T-helper 2 cell treated with Interferon-gamma antibody and Interleukin-4, amounts not matched to agents 5 μg/mL and 100 μg/mL, for 36 hours (primary cell): ENCODE results near the gene CFAP61.
"Not testable (repeated sequence)": the region's sequence is repeated elsewhere in the genome, so short reads cannot be mapped to it uniquely, and the experiment has no call there.

Experiments used
- DNase-seq: peaks from one replicate; pipeline ENCODE4 v3.0.0; 2021; ENCODE audit warnings: low spot score
- H3K27ac Mint-ChIP-seq: one replicate; pipeline ENCODE4 v1.8.0; 2021; ENCODE audit warnings: mild to moderate bottlenecking, mixed read lengths
- H3K27me3 Mint-ChIP-seq: one replicate; pipeline ENCODE4 v1.8.0; 2021; ENCODE audit warnings: low read depth, mixed read lengths
- H3K36me3 Mint-ChIP-seq: one replicate; pipeline ENCODE4 v1.8.0; 2021; ENCODE audit warnings: low read depth, mixed read lengths
- H3K4me1 Mint-ChIP-seq: one replicate; pipeline ENCODE4 v1.8.0; 2021; ENCODE audit warnings: low read depth, mixed read lengths
- H3K4me3 Mint-ChIP-seq: one replicate; pipeline ENCODE4 v1.8.0; 2022; ENCODE audit warnings: mild to moderate bottlenecking, moderate library complexity, mixed read lengths
- H3K9me3 Mint-ChIP-seq: one replicate; pipeline ENCODE4 v1.8.0; 2021; ENCODE audit warnings: mixed read lengths

Gene CFAP61

GRCh38 chr20:20244384-20244783, 192.1 kb downstream of the CFAP61 start:
- H3K4me3 Mint-ChIP-seq, H3K36me3 Mint-ChIP-seq, H3K27me3 Mint-ChIP-seq, DNase-seq, H3K4me1 Mint-ChIP-seq, H3K9me3 Mint-ChIP-seq, H3K27ac Mint-ChIP-seq: not testable (repeated sequence)

DNA sequence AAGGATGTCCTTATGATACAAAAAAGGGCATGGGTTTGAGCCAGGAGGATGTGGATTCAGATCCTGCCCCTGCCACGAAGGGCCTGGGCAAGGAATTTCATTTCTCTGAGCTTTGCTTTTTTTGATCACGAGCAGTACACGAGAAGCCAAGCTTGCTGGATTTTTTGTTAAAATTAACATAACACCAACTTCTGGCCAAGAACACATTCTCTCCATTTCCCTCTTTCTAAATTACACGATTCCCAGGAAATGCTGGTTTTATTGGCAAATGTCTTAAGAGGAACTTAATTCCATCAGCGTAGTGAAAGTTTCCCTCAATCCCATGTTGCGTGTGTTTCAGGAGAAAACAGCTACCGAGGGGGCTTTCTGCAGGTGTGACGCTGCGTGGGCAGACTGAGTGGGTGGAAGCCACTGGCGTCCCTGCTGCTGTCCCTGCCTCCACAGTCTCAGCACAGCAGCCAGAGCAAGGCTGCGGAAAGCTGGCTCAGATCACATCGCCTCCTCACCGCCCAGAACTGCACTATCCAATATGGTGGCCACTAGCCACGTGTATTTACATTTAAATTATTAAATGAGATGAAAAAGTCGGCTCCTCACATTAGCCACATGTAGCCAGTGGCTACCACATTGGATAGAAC, 194.8 kb downstream of the CFAP61 start:
- no peak for DNase-seq
- H3K4me1 Mint-ChIP-seq, result no peaks in the 10 kb centered on the region

GRCh38 chr20:20248620-20249200, 196.4 kb downstream of the CFAP61 start:
- Mint-ChIP-seq H3K9me3 (no peaks in the 10 kb centered on the region), H3K4me3 (no peak overlapping the region), H3K27ac (no peak overlapping the region), H3K4me1 (no peaks in the 10 kb centered on the region), H3K36me3 (no peaks in the 10 kb centered on the region), H3K27me3 (no peaks in the 10 kb centered on the region)
- DNase-seq, result no peak

More for the DNA sequence above, 194.8 kb downstream of the CFAP61 start:
- Mint-ChIP-seq H3K9me3 (no peaks in the 10 kb centered on the region), H3K36me3 (no peaks in the 10 kb centered on the region), H3K27me3 (no peaks in the 10 kb centered on the region), H3K4me3 (no peak overlapping the region), H3K27ac (no peak overlapping the region)

GRCh38 chr20:20251317-20251716, 199.0 kb downstream of the CFAP61 start:
- Mint-ChIP-seq H3K36me3 (no peaks in the 10 kb centered on the region), H3K4me3 (no peak overlapping the region), H3K9me3 (no peaks in the 10 kb centered on the region), H3K4me1 (no peaks in the 10 kb centered on the region), H3K27ac (no peak overlapping the region), H3K27me3 (no peaks in the 10 kb centered on the region)
- no peak for DNase-seq

DNA sequence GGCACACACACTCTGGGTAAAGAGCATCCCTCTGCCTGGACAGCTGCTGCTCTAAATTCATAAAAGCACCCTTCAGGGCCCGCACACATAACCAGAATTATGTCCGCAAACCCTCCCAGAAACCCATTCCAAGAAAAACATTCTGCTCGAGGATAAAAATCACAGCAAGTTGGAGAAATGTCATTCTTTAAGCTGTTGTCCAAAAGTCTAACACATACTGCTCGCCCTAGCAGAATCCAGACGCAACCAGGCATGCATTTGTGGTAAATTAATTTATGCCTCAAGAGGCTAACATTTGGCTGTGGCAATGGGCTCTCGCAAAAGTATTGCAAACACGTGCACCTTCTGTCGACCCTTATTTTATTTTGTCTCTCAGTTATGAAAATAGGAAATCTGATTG, 199.5 kb downstream of the CFAP61 start:
- no peaks in the 10 kb centered on the region for H3K27me3 Mint-ChIP-seq
- no peak overlapping the region for H3K27ac Mint-ChIP-seq
- no peaks in the 10 kb centered on the region for H3K9me3 Mint-ChIP-seq
- no peak for DNase-seq
- H3K4me1 Mint-ChIP-seq, result no peaks in the 10 kb centered on the region
- no peak overlapping the region for H3K4me3 Mint-ChIP-seq
- H3K36me3 Mint-ChIP-seq, result no peaks in the 10 kb centered on the region

- DNase-seq, result no peak
- Mint-ChIP-seq H3K9me3 (no peaks in the 10 kb centered on the region), H3K4me1 (no peaks in the 10 kb centered on the region), H3K27ac (no peak overlapping the region), H3K4me3 (no peak overlapping the region), H3K36me3 (no peaks in the 10 kb centered on the region), H3K27me3 (no peaks in the 10 kb centered on the region)
Observed at GRCh38 chr20:20253039-20253743, 200.9 kb downstream of the CFAP61 start.

DNA sequence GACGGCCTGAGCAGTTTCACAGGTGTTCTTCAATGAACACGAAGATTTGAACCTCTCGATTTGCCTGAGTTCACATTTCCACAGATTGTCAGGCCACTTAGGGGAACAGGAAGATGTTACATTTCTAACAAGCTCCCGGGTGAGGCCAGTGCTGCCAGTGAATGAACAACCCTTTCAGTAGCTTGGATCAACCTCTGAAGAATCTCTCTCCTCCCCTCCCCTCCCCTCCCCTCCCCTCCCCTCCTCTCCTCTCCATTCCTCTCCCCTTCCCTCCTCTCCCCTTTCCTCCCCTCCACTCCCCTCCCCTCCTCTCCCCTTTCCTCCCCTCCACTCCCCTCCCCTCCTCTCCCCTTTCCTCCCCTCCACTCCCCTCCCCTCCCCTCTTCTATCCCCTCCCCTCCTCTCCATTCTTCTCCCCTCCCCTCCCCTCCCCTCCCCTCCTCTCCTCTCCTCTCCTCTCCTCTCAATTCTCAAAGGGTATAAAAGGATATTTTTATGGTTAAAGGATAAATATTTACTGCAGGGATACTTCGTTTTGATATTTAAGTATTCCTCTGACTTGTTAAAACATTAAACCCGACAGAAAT, 201.5 kb downstream of the CFAP61 start:
- Mint-ChIP-seq H3K9me3 (no peaks in the 10 kb centered on the region), H3K36me3 (no peaks in the 10 kb centered on the region), H3K4me3 (no peak overlapping the region), H3K27me3 (no peaks in the 10 kb centered on the region), H3K27ac (no peak overlapping the region), H3K4me1 (no peaks in the 10 kb centered on the region)
- DNase-seq, result no peak

- no peak for DNase-seq
- H3K27ac Mint-ChIP-seq, result no peak overlapping the region
- no peak overlapping the region for H3K4me3 Mint-ChIP-seq
- H3K27me3 Mint-ChIP-seq, result no peaks in the 10 kb centered on the region
- H3K36me3 Mint-ChIP-seq, result no peaks in the 10 kb centered on the region
- no peaks in the 10 kb centered on the region for H3K4me1 Mint-ChIP-seq
- H3K9me3 Mint-ChIP-seq, result no peaks in the 10 kb centered on the region
Observed at GRCh38 chr20:20255099-20255498, 202.8 kb downstream of the CFAP61 start.

- H3K27ac Mint-ChIP-seq, result no peak overlapping the region
- H3K4me3 Mint-ChIP-seq, result no peak overlapping the region
- no peaks in the 10 kb centered on the region for H3K9me3 Mint-ChIP-seq
- DNase-seq, result no peak
- no peaks in the 10 kb centered on the region for H3K36me3 Mint-ChIP-seq
- no peaks in the 10 kb centered on the region for H3K27me3 Mint-ChIP-seq
- H3K4me1 Mint-ChIP-seq, result no peaks in the 10 kb centered on the region
Observed at GRCh38 chr20:20259533-20259932, 207.2 kb downstream of the CFAP61 start.

DNA sequence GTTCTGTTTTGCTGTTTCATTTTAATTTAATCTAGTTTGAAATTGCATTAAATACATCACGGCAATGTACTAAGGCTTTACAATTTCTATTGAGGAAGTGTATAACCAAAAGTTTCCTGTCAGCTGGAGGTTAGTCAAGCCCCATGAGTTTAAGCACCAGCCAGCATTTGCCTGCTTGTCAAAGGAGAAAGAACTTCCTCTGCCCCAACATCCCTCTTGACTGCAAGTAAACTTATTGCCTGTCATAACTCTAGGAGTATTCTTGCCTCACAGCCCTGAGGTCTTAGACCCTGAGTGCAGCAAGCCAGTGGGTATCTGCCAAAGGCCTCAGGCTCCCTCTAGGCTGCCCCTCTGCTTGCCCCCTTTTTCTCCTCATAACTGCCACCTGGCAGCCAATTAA, 208.8 kb downstream of the CFAP61 start:
- Mint-ChIP-seq H3K4me3 (no peak overlapping the region), H3K36me3 (no peaks in the 10 kb centered on the region), H3K4me1 (no peaks in the 10 kb centered on the region), H3K27me3 (no peaks in the 10 kb centered on the region), H3K9me3 (no peaks in the 10 kb centered on the region), H3K27ac (no peak overlapping the region)
- no peak for DNase-seq

GRCh38 chr20:20265210-20265609, 212.9 kb downstream of the CFAP61 start:
- Mint-ChIP-seq H3K4me3 (no peak overlapping the region), H3K27me3 (no peaks in the 10 kb centered on the region), H3K27ac (no peak overlapping the region), H3K36me3 (no peaks in the 10 kb centered on the region), H3K4me1 (no peaks in the 10 kb centered on the region), H3K9me3 (no peaks in the 10 kb centered on the region)
- no peak for DNase-seq

DNA sequence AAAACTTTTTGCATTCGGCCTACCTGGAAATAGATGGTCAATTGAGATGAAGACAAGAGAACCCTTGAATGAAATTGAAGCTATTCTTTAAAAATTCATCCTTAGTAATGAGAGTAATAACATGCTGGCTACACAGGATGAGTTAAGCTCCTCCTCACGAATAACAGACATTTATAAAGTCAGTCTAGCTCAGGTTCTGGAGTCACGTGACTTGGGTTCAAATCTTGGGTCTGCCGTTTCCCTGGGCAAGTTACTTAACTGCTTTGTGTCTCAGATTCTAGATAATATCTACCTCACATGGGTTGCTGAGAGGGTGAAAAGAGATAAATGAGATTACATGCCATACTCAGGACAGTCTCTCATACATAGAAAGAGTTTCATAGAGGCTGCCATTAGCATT, 214.2 kb downstream of the CFAP61 start:
- Mint-ChIP-seq H3K4me1 (no peaks in the 10 kb centered on the region), H3K27ac (no peak overlapping the region), H3K27me3 (peaks cover 2% of the 10 kb centered on the region), H3K36me3 (no peaks in the 10 kb centered on the region), H3K4me3 (no peak overlapping the region), H3K9me3 (no peaks in the 10 kb centered on the region)
- DNase-seq, result no peak

DNA sequence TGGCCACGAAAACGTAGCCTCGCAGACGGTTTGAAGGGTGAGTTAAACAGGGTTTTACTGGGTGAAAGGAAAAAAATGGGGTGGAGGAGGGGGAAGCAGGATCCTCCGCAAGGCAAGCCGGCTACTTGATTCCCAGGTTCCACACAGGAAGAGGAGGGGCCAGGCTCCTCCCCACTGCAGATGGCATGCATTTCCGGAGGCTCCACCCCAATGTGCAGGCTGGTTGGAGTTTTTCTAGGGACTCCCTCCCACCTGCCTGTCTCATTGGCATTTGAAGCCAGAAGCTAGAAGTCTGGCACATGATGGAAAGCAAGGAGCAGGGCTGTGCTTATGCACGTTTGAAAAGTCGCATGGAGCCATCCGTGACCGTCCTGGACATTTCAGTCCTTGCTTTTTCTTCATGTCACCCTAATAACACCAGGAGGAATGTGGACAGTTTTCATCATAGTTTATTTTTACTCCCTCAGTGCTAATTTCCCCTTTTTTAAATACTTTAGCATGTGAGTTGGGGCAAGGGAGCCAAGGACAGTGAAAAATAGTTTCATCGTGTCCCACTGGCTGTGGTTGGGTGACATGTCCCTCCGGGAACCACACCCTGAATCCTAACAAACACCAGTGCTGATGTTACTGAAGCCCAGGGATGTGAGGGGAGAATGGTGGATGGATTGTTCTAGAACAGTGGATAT, 215.5 kb downstream of the CFAP61 start:
- Mint-ChIP-seq H3K36me3 (no peaks in the 10 kb centered on the region), H3K4me3 (no peak overlapping the region), H3K4me1 (no peaks in the 10 kb centered on the region), H3K27me3 (peaks cover 2% of the 10 kb centered on the region), H3K9me3 (no peaks in the 10 kb centered on the region), H3K27ac (no peak overlapping the region)
- DNase-seq, result no peak

GRCh38 chr20:20271271-20271670, 218.9 kb downstream of the CFAP61 start:
- H3K4me3 Mint-ChIP-seq, result no peak overlapping the region
- no peaks in the 10 kb centered on the region for H3K36me3 Mint-ChIP-seq
- no peak for DNase-seq
- H3K27ac Mint-ChIP-seq, result no peak overlapping the region
- peaks cover 2% of the 10 kb centered on the region for H3K27me3 Mint-ChIP-seq
- no peaks in the 10 kb centered on the region for H3K4me1 Mint-ChIP-seq
- H3K9me3 Mint-ChIP-seq, result no peaks in the 10 kb centered on the region
